H1 (cell line): ENCODE results near the gene ADCY1. TPM values are rescaled to one million over a fixed set of nuclear protein-coding genes. Genes with fewer than 3 reads are reported as not detected.

Experiments used
- GABPA ChIP-seq: IDR thresholded peaks from 2 replicates; pipeline ENCODE4 v1.6.1; 2011; ENCODE audit warnings: mild to moderate bottlenecking, low read length, moderate library complexity, borderline replicate concordance; ENCODE audit not compliant: insufficient read depth
- RXRA ChIP-seq: IDR thresholded peaks from 2 replicates; pipeline ENCODE4 v1.6.1; 2011; ENCODE audit warnings: low read depth, mild to moderate bottlenecking, low read length, moderate library complexity; ENCODE audit not compliant: insufficient read depth
- SP1 ChIP-seq: IDR thresholded peaks from 2 replicates; pipeline ENCODE4 v1.6.1; 2011; ENCODE audit warnings: low read depth, low read length
- SUZ12 ChIP-seq: fragments of 200-600 bp; sonication (generic); IDR thresholded peaks from 2 replicates; pipeline ENCODE4 v1.6.1; 2012; ENCODE audit warnings: mild to moderate bottlenecking, inconsistent platforms, low read length, moderate library complexity, mixed read lengths
- polyA plus RNA-seq, 7 experiments: library from polyadenylated mRNA; depleted of rRNA in 3 of 7; stranded (reverse) in 5 of 7; unstranded in 2 of 7; fragments of >200 nt in 5 of 7; fragments of 200-250 nt in 2 of 7; gene quantifications; 1 replicate in 5 of 7; 2 replicates in 1 of 7; 4 replicates in 1 of 7; pipeline versions ENCODE4 v1.2.1 to v1.2.3, GENCODE V29; 2011 to 2013; ENCODE audit warnings: missing spikeins in 2 of 7, mixed read lengths in 2 of 7
- total RNA-seq: library from RNA; stranded (reverse); fragmentation: NEBNext Ultra II Directional; extraction: Animal tissue kit (Norgen Biotek cat#: 25700); gene quantifications from 2 replicates; pipeline ENCODE4 v1.2.1, GENCODE V29; 2021

ADCY1 gene
- total and polyA plus RNA-seq, 2 of the 8 experiments (the other 6 are each of a cell fraction or from before 2014, with no cell fraction given): 7.9 to 26.9 TPM

DNA sequence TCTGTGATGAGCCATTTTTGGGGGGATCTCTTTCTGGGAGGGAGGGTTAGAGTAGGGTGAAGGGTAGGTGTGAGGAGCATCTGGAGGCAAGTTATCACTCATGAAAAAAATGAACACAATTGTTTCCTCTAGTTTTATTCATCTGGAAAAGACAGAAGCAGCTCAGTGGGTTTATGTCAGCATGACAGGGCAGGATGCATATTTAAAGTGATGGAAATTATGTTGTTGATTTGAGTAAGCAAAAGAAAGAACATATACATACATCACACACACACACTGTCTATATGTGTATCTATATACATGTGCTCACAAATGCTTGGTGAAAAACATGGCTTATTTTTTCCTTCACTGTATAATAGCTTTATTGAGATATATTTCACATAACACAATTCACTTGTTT is 114.2 kb downstream of the ADCY1 start (continued):
- no peak for TF ChIP-seq RXRA
- no peak for TF ChIP-seq GABPA
- TF ChIP-seq SP1: no peak
- no peak for TF ChIP-seq SUZ12
